Cardiac fibroblast (primary cell): ENCODE data around the gene ATP10A.

ENCODE experiments used
- DNase-seq, 2 donors: peaks; one replicate each; pipeline versions ENCODE4 v3.0.0 to v3.0.0-alpha.2; 2010; ENCODE audit warnings: low read depth in 2 of 2
- H3K4me3 ChIP-seq, 2 donors: replicated peaks in 1 of 2; 1 replicate in 1 of 2; 2 replicates in 1 of 2; pipeline ENCODE4 v1.5.1; 2011; ENCODE audit warnings: low read depth in 2 of 2, low read length in 2 of 2, mild to moderate bottlenecking in 2 of 2, moderate library complexity in 1 of 2
- TF ChIP-seq, protein P1 (sequence below): IDR thresholded peaks from one replicate; pipeline ENCODE4 v1.5.1; 2011; ENCODE audit warnings: low read depth, mild to moderate bottlenecking, low read length, inconsistent platforms

The ATP10A gene

DNA sequence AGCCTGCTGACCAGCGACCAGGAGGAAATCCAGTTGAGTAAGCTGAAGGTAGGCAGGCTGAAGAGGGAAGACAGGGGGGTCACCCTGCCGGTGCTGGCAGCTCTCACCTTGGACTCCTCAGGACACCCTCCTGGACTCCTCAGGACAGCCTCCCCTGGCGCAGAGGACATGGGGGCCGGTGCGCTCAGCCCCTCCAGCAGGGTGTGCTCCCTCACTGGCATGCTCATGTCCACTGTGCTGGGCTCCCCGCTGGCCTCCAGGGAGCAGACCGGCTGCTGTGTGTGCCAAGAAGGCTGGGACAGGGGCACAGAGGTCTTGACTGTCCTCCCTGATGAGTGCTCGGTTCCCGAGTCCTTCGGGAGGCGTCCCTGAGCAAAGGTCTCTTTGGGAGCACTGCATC is 183.6 kb downstream of the ATP10A start:
- no peak for DNase-seq
- no peak overlapping the region for H3K4me3 ChIP-seq

DNA sequence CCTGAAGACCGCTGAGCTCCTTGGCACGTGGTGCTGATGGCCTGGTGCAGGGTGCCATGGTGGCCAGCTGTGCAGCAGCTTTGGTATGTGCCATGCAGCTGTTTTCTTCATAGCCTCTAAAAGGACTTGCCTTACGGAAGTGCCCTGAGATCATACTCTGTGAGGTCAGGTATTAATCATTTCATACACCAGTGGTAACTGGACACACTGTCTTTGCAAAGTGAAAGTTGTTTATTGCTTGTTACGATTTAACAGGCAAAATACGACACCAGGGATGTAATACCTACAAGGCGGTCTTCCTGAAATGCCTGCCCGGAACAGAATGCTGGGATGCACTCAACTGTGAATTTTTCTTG is 184.6 kb downstream of the ATP10A start:
- no peak overlapping the region for H3K4me3 ChIP-seq
- TF ChIP-seq, protein P1, sequence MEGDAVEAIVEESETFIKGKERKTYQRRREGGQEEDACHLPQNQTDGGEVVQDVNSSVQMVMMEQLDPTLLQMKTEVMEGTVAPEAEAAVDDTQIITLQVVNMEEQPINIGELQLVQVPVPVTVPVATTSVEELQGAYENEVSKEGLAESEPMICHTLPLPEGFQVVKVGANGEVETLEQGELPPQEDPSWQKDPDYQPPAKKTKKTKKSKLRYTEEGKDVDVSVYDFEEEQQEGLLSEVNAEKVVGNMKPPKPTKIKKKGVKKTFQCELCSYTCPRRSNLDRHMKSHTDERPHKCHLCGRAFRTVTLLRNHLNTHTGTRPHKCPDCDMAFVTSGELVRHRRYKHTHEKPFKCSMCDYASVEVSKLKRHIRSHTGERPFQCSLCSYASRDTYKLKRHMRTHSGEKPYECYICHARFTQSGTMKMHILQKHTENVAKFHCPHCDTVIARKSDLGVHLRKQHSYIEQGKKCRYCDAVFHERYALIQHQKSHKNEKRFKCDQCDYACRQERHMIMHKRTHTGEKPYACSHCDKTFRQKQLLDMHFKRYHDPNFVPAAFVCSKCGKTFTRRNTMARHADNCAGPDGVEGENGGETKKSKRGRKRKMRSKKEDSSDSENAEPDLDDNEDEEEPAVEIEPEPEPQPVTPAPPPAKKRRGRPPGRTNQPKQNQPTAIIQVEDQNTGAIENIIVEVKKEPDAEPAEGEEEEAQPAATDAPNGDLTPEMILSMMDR: no peak
- no peak for DNase-seq

More for the DNA sequence above, 183.6 kb downstream of the ATP10A start:
- TF ChIP-seq, protein P1: no peak

DNA sequence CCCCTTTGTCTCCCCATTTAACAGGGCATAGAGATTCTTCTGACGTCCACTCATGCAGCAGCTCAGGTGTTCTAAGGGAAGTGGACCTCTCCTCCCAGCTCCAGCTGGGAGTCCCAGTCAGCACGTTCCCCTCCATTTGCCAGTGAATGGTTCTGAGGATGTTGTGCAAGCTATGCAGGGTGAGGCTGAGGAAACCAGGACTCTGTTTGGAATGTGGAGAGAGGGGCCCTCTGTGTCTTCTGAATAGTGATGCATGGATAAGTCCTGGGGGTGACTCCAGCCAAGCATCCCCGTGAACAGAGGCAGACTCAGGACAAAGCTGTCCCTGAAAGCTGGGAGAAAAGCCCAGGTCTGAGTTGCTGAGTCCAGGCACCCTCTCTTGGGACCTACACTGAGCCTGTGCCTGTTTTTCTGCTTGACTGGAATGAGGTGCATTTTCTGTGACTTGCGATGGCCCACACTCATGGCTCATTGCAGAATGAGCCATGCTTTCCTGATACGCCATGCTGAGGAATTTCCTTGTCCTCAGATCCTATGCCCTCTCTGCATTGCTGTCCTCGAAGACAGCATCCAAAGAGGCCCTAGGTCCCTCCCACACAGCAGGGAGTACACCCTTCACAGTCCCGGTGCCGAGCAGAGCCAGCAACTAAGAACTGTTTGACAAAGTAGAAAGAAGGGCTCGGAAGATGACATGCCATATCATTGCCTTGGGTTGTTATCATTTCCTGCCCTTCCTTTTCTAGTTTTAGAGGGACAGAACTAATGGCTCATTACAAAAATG is 185.2 kb downstream of the ATP10A start:
- TF ChIP-seq, protein P1: no peak
- H3K4me3 ChIP-seq: no peak overlapping the region
- no peak for DNase-seq

DNA sequence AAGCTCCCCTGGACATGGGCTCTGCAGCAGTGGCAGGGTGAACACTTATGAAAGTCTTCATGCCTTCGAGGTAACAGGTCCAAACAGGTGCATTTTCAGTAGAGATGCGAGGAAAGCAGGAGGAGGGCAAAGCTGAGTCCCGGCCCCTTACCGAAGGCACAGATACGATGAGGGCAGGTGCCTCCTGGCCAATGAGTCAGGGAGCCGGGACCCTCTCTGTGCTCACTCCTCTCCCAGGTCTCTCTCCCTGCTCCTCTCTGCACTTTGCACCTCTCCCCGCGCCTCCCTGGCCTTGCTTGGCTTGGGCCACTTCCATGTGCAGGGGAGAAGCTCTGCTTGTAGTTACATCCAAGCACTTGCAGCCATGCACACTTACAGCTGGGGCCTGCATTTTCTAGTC is 187.1 kb downstream of the ATP10A start:
- no peak overlapping the region for H3K4me3 ChIP-seq
- DNase-seq: no peak
- TF ChIP-seq, protein P1: no peak

DNA sequence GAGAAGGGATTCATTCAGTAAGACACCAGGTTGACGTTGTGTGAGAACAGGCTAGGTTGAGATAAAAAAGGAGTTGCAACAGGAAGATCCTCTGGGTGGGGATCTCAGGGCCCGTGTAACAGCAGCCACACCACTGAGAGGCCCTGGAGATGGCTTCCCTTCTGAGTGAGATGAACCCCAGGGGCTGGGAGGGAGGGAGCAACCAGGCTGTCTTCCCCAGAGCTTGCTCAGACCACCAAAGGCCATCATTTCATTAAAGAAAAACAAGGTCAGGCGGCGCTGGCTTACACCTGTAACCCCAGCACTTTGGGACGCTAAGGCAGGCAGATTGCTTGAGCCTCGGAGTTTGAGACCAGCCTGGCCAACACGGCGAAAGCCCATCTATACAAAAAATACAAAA is 187.7 kb downstream of the ATP10A start:
- no peak for DNase-seq
- TF ChIP-seq, protein P1: no peak
- H3K4me3 ChIP-seq: no peak overlapping the region

DNA sequence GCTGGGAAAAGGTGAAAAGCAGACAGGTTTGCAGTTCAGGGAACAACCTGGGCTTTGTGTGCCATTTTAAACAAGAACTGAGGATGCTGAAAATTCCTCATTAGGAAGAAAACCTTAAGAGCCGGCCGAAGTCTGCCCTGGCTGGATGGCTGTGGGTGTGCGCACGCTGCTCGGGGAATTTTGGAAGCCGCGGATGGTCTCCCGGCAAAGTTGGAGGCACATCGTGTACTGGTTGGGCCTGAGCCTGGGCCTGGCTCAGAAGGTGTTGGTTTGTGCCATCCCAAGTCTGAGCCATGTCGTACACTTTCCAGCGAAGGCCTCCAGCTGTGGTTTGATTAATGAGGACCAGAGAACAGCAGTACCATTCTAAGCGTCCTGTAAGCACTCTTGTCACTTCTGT is 188.2 kb downstream of the ATP10A start:
- H3K4me3 ChIP-seq: no peak overlapping the region
- TF ChIP-seq, protein P1: no peak
- DNase-seq: no peak

DNA sequence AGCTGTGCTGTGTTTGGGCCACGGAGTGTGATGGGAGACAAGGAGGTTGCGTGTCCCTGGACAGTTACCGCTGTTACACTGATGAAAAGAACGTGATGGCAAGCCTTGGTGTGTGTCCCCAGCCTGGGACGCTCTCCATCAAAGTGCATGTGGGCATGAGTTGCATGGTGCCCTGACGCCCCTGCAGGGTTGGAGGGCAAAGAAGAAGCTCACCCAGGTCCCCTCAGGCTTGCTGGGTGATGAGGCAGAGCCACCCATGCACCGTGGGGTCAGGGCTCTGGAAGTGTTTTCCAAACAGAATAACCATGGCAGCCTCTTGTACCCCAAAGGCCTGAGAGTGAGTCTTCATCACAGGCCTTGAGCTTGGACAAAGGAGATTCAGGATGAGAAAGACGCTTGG is 189.2 kb downstream of the ATP10A start:
- H3K4me3 ChIP-seq: no peak overlapping the region
- TF ChIP-seq, protein P1: no peak
- no peak for DNase-seq
